AG10803 (cell line): ENCODE data around the gene PRKX.
A peak's percentile ranks its signal among the peaks of the same experiment; 100 is the strongest.
"Not testable (repeated sequence)": the region's sequence is repeated elsewhere in the genome, so short reads cannot be mapped to it uniquely, and the experiment has no call there.

ENCODE experiments used
- DNase-seq: peaks from one replicate; pipeline ENCODE4 v3.0.0; 2010; ENCODE audit warnings: low read depth
- H3K4me3 ChIP-seq: 2 replicates; pipeline ENCODE4 v1.5.1; 2011; ENCODE audit warnings: mild to moderate bottlenecking, low read length, control low read depth
- CTCF ChIP-seq: conservative IDR thresholded peaks from 2 replicates; pipeline ENCODE4 v1.5.1; 2011; ENCODE audit warnings: mild to moderate bottlenecking, low read length, control low read depth, inconsistent platforms

The PRKX gene

DNA sequence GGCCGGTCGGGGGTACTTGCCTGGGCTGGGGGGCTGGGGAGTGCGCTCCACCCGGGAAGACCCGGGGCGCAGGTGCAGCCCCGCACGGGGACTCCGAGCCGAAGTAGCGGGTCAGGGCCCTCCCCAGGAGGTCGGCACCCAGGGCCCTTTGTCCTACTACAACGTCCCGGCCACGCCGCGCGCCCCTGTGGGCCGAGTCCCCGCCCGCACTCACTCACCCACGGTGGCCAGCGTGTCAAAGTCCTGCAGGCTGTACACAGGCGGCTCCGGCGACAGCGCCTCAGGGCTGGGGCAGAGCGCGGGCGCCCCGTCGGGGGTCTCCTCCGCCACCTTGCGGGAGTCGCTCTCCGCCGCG lies 602 bp downstream of the PRKX start:
- peak overlapping the region; percentile 60 for H3K4me3 ChIP-seq
- no peak for TF ChIP-seq CTCF
- DNase-seq = no peak

DNA sequence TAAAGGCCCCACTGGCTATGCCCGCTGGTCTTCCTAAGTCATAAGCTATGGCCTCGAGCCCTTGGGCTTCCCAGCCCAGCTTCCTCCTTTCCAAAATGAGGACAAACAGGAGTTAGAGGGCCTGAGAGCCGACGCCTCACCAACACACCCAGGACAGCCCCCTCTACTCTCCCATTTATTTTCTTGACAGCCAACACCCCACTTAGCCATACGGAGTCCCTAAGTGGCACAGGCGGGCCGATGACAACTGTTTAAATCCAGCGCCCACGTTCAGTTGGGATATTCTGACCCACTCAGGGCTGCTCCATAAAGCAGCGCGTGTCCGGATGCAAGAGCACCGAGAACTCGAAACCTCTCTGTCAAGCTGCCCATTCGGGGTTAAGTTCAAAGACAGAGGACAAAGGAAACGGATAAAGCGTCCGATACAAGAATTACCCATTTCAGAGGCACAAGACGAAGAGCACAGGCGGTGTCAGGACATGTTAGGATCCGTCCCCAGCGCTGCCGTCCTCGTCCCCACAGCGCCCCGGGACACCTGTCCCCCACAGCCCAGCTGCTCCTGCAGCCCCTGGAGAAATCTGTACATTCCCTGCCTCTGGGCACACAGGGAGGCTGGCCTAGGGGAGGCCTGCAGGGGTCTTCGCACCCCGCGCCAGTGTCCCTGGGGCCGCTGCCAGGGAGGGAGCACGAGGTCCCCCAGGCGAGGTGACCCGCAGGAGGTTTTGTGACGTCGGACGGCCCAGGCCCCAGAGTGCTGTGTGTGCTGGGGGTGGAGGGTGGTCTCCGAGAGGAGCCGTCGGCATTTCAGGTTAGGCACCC lies 1.2 kb downstream of the PRKX start:
- no peak for TF ChIP-seq CTCF
- DNase-seq = peak; percentile 27
- peak overlapping the region; percentile 60 for H3K4me3 ChIP-seq

- no peak for TF ChIP-seq CTCF
- H3K4me3 ChIP-seq = peak overlapping the region; percentile 60
- DNase-seq = no peak
Measured at GRCh38 chrX:3711331-3711917, 2.0 kb downstream of the PRKX start.

- DNase-seq, H3K4me3 ChIP-seq: not testable (repeated sequence)
Measured at GRCh38 chrX:3707673-3708274, 5.7 kb downstream of the PRKX start.

- no peak for TF ChIP-seq CTCF
- H3K4me3 ChIP-seq = no peak overlapping the region
Measured at GRCh38 chrX:3706481-3706880, 7.0 kb downstream of the PRKX start.

DNA sequence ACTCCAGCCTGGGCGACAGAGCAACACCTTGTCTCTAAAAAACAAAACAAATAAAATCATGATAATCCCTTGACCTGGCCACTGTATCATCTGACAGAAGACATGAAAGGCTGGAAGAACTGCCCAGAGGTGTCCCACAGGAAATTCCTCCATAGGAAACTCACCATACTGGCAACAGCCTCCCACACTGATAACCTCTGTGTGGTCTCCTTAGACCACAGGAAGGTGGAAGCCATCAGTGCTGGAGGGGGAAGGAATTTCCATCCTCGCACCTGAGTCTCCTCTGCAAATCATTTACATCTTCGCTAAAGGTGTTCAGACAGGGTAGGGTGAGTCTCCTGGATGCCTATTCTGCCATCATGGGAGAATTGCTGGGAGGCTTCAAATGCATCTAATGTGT lies 10.2 kb downstream of the PRKX start:
- H3K4me3 ChIP-seq, DNase-seq: not testable (repeated sequence)

More at GRCh38 chrX:3706481-3706880, 7.0 kb downstream of the PRKX start:
- no peak for DNase-seq

- not testable (repeated sequence) for H3K4me3 ChIP-seq, DNase-seq
Measured at GRCh38 chrX:3702095-3702494, 11.4 kb downstream of the PRKX start.

- not testable (repeated sequence) for H3K4me3 ChIP-seq, DNase-seq
Measured at GRCh38 chrX:3701445-3701928, 12.0 kb downstream of the PRKX start.

DNA sequence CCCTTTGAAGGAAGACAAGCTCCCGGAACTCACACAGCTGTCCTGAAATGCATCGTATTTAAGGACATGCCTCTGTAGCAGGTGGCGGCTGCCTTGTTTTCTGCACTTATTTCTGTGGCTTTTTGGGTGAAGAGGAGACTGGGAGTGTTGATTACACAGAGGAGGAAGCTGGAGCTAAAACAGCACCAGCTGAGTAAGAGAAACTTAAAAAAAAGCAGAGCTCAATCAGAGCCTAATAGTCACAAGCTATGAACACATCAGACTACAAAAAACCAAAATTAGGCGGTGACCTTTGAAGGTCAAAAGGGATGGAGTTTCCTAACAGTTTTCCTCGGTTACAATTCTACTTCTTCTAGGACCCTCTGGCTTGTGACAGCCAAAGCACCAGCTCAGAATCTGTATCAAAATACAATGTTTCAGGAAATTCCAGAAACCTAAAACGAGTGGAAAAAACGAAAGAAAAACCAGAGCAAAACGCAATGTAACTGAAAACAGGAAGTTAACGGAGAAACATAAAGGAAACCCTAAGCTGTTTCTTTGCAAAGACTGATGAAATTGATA lies 13.5 kb downstream of the PRKX start:
- DNase-seq = no peak
- H3K4me3 ChIP-seq = peak overlapping the region; percentile 43
- TF ChIP-seq CTCF = no peak
